A549 (cell line): ENCODE data around the gene LRCH1. TPM values are rescaled to one million over a fixed set of nuclear protein-coding genes. Genes with fewer than 3 reads are reported as not detected.

Experiments
- ATAC-seq, 2 experiments: fragments of 200-7000 bp in 1 of 2; fragments of >200 bp in 1 of 2; cut with Nextera tagmentation in 1 of 2; cut with Tn5 transposase in 1 of 2; 3 replicates each; pipeline versions ENCODE4 v1.8.0 to v1.9.1; 2018 to 2020; ENCODE audit warnings: mild to moderate bottlenecking in 1 of 2, moderate library complexity in 1 of 2
- CTCF ChIA-PET: fragments of 300-600 bp; sonication (Branson Sonifier 250); formaldehyde crosslinking; extraction: SDS; loops from one replicate; lab custom pipeline; 2021; ENCODE audit warnings: antibody characterized with exemption, inconsistent platforms; lab: Yijun Ruan, JAX
- POLR2A ChIA-PET: fragments of 350-600 bp; formaldehyde crosslinking; extraction: SDS; loops from one replicate; lab custom pipeline; 2021; ENCODE audit warnings: antibody characterized with exemption, inconsistent platforms; lab: Yijun Ruan, JAX
- DNase-seq, 2 experiments: peaks; one replicate each; pipeline versions ENCODE4 v3.0.0 to v3.0.0-alpha.2; 2011 to 2016; ENCODE audit warnings: low read depth in 1 of 2, low spot score in 1 of 2
- FAIRE-seq: peaks from 2 replicates; lab custom pipeline; 2011; peaks lifted over from hg19 to GRCh38; lab: Jason Lieb, UNC
- H3K27ac ChIP-seq, 2 experiments: fragments of >200 bp; sonication (Bioruptor Twin); formaldehyde crosslinking; 3 replicates each; pipeline ENCODE4 v1.5.1; 2016 to 2017
- H3K4me1 ChIP-seq: fragments of >200 bp; sonication (Bioruptor Twin); formaldehyde crosslinking; 3 replicates; pipeline ENCODE4 v1.6.1; 2016
- H3K4me2 ChIP-seq: fragments of >200 bp; sonication (Bioruptor Twin); formaldehyde crosslinking; 3 replicates; pipeline ENCODE4 v1.6.1; 2016
- H3K4me3 ChIP-seq: fragments of >200 bp; sonication (Bioruptor Twin); formaldehyde crosslinking; 3 replicates; pipeline ENCODE4 v1.5.1; 2016
- H3K9me3 ChIP-seq: fragments of >200 bp; sonication (Bioruptor Twin); formaldehyde crosslinking; 3 replicates; pipeline ENCODE4 v1.6.1; 2016
- BCL3 ChIP-seq: fragments of >200 bp; sonication (Bioruptor Twin); formaldehyde crosslinking; IDR thresholded peaks from 3 replicates; pipeline ENCODE4 v1.6.1; 2016
- CBX8 ChIP-seq: fragments of 200-600 bp; sonication (generic); IDR thresholded peaks from 2 replicates; pipeline ENCODE4 v1.6.1; 2016
- CEBPB ChIP-seq, 2 experiments: fragments of >200 bp in 1 of 2; sonication (Bioruptor Twin) in 1 of 2; formaldehyde crosslinking in 1 of 2; IDR thresholded peaks; 2 replicates each; pipeline ENCODE4 v1.6.1; 2012 to 2016
- CHD4 ChIP-seq: fragments of 200-600 bp; sonication (generic); IDR thresholded peaks from 2 replicates; pipeline ENCODE4 v1.6.1; 2016; ENCODE audit warnings: antibody characterized with exemption, mild to moderate bottlenecking, borderline replicate concordance
- ELK1 ChIP-seq: fragments of 150-350 bp; IDR thresholded peaks from 2 replicates; pipeline ENCODE4 v1.6.1; 2014; ENCODE audit warnings: low read depth, mild to moderate bottlenecking, low read length
- FOSB ChIP-seq: fragments of 250-450 bp; sonication (Bioruptor Pico); IDR thresholded peaks from 2 replicates; pipeline ENCODE4 v1.5.0; 2020; ENCODE audit warnings: mild to moderate bottlenecking, moderate library complexity
- HES2 ChIP-seq: fragments of >200 bp; sonication (Bioruptor Twin); formaldehyde crosslinking; IDR thresholded peaks from 2 replicates; pipeline ENCODE4 v1.6.1; 2016
- HEYL ChIP-seq: fragments of 250-450 bp; sonication (Bioruptor Pico); IDR thresholded peaks from 2 replicates; pipeline ENCODE4 v1.8.0; 2021; ENCODE audit warnings: mild to moderate bottlenecking, moderate library complexity
- HMGXB4 ChIP-seq: fragments of 250-450 bp; sonication (Bioruptor Pico); IDR thresholded peaks from 2 replicates; pipeline ENCODE4 v1.5.0; 2021; ENCODE audit warnings: mild to moderate bottlenecking, moderate library complexity, borderline replicate concordance
- HOXB13 ChIP-seq: fragments of 250-450 bp; sonication (Bioruptor Pico); IDR thresholded peaks from 2 replicates; pipeline ENCODE4 v1.5.0; 2020; ENCODE audit warnings: low read depth, mild to moderate bottlenecking, moderate library complexity
- KDM5A ChIP-seq: fragments of 200-600 bp; sonication (generic); IDR thresholded peaks from 2 replicates; pipeline ENCODE4 v1.6.1; 2016; ENCODE audit warnings: antibody characterized with exemption, mild to moderate bottlenecking
- MAZ ChIP-seq: fragments of 150-350 bp; IDR thresholded peaks from 2 replicates; pipeline ENCODE4 v1.6.1; 2014; ENCODE audit warnings: antibody characterized with exemption, low read depth, low read length, borderline replicate concordance
- MYC ChIP-seq: IDR thresholded peaks from 2 replicates; pipeline ENCODE4 v1.6.1; 2012; ENCODE audit warnings: mild to moderate bottlenecking, inconsistent platforms, low read length, improper control_type of control experiment, borderline replicate concordance
- NFE2L2 ChIP-seq: fragments of 150-350 bp; conservative IDR thresholded peaks from 2 replicates; pipeline ENCODE4 v1.6.1; 2014; ENCODE audit warnings: low read length
- PBX3 ChIP-seq: IDR thresholded peaks from 2 replicates; pipeline ENCODE4 v1.6.1; 2012
- REST ChIP-seq: fragments of 200-600 bp; sonication (generic); IDR thresholded peaks from 2 replicates; pipeline ENCODE4 v1.6.1; 2016; ENCODE audit warnings: antibody characterized with exemption, mild to moderate bottlenecking, moderate library complexity
- SMC3 ChIP-seq: fragments of >200 bp; sonication (Bioruptor Twin); formaldehyde crosslinking; IDR thresholded peaks from 3 replicates; pipeline ENCODE4 v1.6.1; 2018; ENCODE audit warnings: inconsistent platforms
- USF2 ChIP-seq: fragments of 450-650 bp; IDR thresholded peaks from 2 replicates; pipeline ENCODE4 v1.6.1; 2014; ENCODE audit warnings: antibody characterized with exemption
- ZC3H11A ChIP-seq: fragments of 450-650 bp; IDR thresholded peaks from 2 replicates; pipeline ENCODE4 v1.6.1; 2014; ENCODE audit warnings: antibody characterized with exemption, mild to moderate bottlenecking
- ZFP36 ChIP-seq: fragments of 450-650 bp; IDR thresholded peaks from 2 replicates; pipeline ENCODE4 v1.6.1; 2014; ENCODE audit warnings: borderline replicate concordance; ENCODE audit not compliant: partially characterized antibody
- ZSCAN20 ChIP-seq: fragments of 250-450 bp; sonication (Bioruptor Pico); IDR thresholded peaks from 2 replicates; pipeline ENCODE4 v1.8.0; 2022; ENCODE audit warnings: mild to moderate bottlenecking, moderate library complexity
- WGBS: methylation state at CpG from one replicate; pipeline ENCODE4 v1.1.6; 2017; ENCODE audit errors: missing lambda C conversion rate; 5-methylcytosine and 5-hydroxymethylcytosine counted together
- polyA plus RNA-seq, 4 experiments: library from polyadenylated mRNA; depleted of rRNA in 3 of 4; stranded (reverse); fragments of >200 nt; fragmentation: RNase III in 1 of 4; extraction: RNeasy Plus Mini Kit Qiagen cat#74134 plus additional on column Dnase treatment in 1 of 4; gene quantifications; 2 replicates in 3 of 4; 3 replicates in 1 of 4; pipeline ENCODE4 v1.2.3, GENCODE V29; 2011 to 2017

Gene LRCH1
- polyA plus RNA-seq, 2 of the 4 experiments (the other 2 are of a cell fraction), result 8.5 to 16.4 TPM

- TF ChIP-seq FOSB, result no peak
- no peak for TF ChIP-seq USF2
- no peak for TF ChIP-seq NFE2L2
- TF ChIP-seq REST, result no peak
Measured at GRCh38 chr13:46642254-46642653, 89.3 kb downstream of the LRCH1 start (continued).

GRCh38 chr13:46643165-46643777, 90.3 kb downstream of the LRCH1 start:
- no peak for ATAC-seq
- TF ChIP-seq ZSCAN20 (CRISPR knock-in tag), result no peak
- no peak for TF ChIP-seq CEBPB (IDR thresholded peaks at IDR 0.05)
- no peak for TF ChIP-seq HEYL
- no peak for TF ChIP-seq CBX8
- no peak for TF ChIP-seq CHD4
- no peak for TF ChIP-seq HOXB13 (CRISPR knock-in tag)
- no peak for TF ChIP-seq HMGXB4 (CRISPR knock-in tag)
- TF ChIP-seq ZC3H11A, result no peak
- TF ChIP-seq PBX3, result no peak
- no peak for TF ChIP-seq SMC3
- TF ChIP-seq MYC, result no peak
- no peak for TF ChIP-seq FOSB
- TF ChIP-seq ZFP36, result no peak
- TF ChIP-seq MAZ, result no peak
- no peak for TF ChIP-seq HES2
- TF ChIP-seq USF2, result no peak
- TF ChIP-seq KDM5A, result no peak
- no peak for TF ChIP-seq BCL3
- no peak for TF ChIP-seq ELK1
- TF ChIP-seq, all 56 proteins: peak for 0

More at GRCh38 chr13:46643165-46643777, 90.3 kb downstream of the LRCH1 start:
- Histone ChIP-seq H3K27ac (no peak overlapping the region), H3K9me3 (no peaks in the 10 kb centered on the region), H3K4me2 (peak overlapping the region; percentile 21; the same call in 1 of the 3 replicates), H3K4me3 (no peak overlapping the region), H3K4me1 (peaks cover 59% of the 10 kb centered on the region)
- DNase-seq (no peak), FAIRE-seq (no peak)
- ChIA-PET POLR2A (no interaction called here), CTCF (interaction anchor here (1.0 to 2.1 kb wide), 2 partner anchors 41 to 91 kb away, joined by 3 to 7 read pairs; no protein-coding TSS in a partner anchor)
- WGBS, result 71% methylated on average over 5 of the region's 5 CpGs
